HG02852 (cell line): ENCODE measurements around the gene NRF1.
"Not testable (repeated sequence)": the region's sequence is repeated elsewhere in the genome, so short reads cannot be mapped to it uniquely, and the experiment has no call there.

ENCODE experiments used
- ATAC-seq: cut with Tn5 transposase; IDR thresholded peaks from one replicate; pipeline ENCODE4 v1.9.1; 2021; ENCODE audit warnings: mild to moderate bottlenecking, moderate library complexity; ENCODE audit not compliant: unreplicated experiment

The NRF1 gene

GRCh38 chr7:129780257-129780973 lies 168.9 kb downstream of the NRF1 start:
- peak; percentile 40 for ATAC-seq

DNA sequence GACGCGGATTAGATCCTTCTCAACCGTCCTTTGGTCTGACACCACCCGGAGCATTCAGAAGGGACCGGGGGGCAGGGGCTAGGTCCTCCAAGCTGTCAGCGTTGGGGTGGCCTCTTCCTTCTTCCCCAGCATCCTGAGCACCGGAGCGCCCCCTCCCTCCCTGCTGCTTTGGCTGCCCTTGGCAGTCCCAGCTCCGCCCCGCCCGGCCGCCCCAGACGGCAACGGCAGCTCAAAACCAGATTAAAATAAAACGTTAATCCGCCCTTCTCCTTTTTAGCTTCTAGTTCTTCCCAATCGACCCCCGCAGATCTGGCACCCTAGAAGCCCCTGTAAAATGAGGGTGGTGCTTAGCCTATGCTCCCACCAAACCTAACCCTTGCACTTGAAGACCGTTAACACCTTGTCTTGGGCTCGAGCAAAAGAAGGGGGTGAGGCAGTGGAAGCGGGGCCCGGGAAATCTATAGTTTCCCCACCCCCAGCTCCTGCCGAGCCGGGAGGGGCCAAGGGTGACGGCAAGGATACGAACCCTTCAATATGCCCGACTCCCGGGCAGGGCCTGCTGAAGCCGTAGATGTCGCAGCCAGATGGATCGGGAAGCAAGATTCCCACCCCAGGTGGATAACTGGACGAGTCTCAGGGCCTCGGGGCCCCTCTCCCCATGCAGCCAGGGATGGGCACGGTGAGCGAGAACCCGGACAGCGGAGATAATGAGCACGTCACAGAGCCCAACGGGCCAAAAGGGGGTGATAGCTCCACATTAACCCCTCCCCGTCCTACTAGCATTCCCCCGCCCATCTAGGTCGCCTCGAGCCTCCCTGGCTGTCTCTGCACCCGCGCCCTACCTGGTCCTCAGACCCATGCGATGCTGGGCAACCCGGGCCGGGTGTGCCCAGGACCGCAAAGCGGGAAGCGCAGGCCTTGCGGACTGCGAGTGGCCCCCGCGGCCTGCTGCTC lies 169.7 kb downstream of the NRF1 start:
- no peak for ATAC-seq

- no peak for ATAC-seq
Observed at GRCh38 chr7:129781928-129782817, 170.7 kb downstream of the NRF1 start.

DNA sequence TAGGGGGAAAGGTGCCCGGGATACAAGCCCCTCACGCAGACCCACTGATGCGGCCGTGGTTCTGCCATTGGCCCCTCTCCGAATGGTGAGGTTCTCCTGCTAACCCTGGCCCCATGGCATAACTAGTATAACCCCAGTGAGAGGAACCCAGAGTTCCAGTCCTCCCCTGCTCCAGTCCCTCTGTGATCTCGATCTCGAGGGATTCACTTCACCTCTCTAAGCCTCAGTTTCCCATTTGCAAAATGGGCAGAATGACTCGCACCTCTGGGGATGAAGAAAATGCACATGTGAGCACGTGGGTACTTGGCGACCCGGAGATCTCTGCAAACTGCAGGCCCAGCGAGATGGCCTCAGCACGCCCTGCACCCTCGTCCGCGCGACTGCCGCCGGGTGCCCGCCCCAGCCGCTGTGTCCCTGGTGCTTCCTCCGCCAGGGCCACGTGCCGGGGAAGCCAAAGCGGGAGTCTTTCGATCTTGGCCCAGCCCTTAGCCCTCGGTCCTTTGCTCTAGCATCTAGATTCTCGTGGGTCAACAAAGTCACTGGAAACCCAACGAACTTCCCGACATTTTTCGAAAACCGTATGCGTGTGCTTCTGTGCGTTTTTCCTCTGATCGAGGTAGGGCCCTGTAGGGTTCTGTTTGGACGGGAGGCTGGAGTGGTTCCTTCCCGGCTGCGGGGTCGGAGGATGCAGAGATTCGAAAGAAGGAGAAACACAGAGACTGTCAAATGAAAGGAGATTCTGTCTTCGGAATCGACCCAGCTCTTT lies 171.5 kb downstream of the NRF1 start:
- ATAC-seq = no peak

DNA sequence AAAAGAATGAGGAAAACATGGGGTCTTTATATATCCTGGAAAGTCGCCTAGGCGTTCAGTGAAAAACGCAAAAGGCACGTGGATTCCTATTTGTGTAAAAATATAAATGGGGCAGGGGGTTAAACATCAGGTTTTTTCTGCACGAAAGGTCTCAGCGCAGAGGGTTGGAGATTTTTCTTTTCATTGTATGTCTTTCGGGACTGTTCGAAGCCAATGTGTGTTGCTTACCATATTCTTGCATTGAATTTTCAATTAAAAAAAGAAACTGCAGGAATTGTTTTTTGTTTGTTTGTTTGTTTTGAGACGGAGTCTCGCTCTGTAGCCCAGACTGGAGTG lies 172.0 kb downstream of the NRF1 start:
- ATAC-seq = no peak

- ATAC-seq = no peak
Observed at GRCh38 chr7:129784437-129784782, 172.9 kb downstream of the NRF1 start.

DNA sequence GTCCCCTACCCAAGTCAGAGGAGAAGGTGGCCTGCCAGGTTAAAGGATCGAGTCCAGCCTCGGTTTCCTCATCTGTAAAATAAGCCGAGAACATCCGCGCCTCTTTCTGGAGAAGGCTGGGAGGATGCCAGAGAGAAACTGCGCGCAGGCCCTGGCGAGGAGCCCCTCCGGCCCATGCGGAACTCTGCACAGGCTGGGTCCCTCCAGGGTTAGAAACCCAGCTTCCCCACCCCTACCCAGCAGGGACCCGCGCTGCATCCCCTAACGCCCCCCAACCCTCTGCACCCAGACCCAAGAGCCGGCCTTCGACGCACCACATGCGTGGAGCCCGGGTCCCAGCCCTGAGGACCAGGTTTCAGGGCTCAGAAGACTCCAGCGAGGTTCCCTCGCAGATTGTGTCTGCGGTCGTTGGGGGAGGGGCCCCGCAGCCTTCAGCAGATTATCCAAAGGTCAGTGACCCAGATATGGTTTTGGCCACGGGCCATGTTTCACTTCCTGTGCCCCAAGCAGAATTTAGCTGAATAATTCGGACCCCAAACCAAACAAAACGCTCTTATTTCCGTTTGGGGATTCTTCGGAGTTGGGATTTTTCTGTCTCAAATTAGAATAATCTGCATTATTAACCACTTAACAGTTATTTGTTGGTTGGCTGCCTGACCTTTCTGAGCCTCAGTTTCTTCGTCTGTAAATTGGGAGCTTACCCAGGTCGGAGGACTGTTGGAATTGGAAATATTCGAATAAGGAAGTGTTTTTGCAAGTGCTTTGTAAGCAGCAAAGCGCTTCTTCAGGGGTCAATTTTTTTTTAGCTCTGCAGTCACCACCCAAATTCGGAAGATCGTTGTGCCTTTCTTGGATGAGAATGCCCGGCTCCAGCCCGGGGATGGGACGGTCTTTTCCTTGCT lies 173.5 kb downstream of the NRF1 start:
- no peak for ATAC-seq

- no peak for ATAC-seq
Observed at GRCh38 chr7:129785685-129786514, 174.4 kb downstream of the NRF1 start.

GRCh38 chr7:129786825-129787563 lies 175.5 kb downstream of the NRF1 start:
- no peak for ATAC-seq

GRCh38 chr7:129789000-129789399 lies 177.5 kb downstream of the NRF1 start:
- ATAC-seq = no peak

GRCh38 chr7:129789652-129790051 lies 178.1 kb downstream of the NRF1 start:
- ATAC-seq = no peak

GRCh38 chr7:129790136-129790535 lies 178.6 kb downstream of the NRF1 start:
- ATAC-seq = no peak

GRCh38 chr7:129792721-129793120 lies 181.2 kb downstream of the NRF1 start:
- no peak for ATAC-seq

- no peak for ATAC-seq
Observed at GRCh38 chr7:129793506-129794310, 182.2 kb downstream of the NRF1 start.

- ATAC-seq = not testable (repeated sequence)
Observed at GRCh38 chr7:129794461-129794860, 182.9 kb downstream of the NRF1 start.

DNA sequence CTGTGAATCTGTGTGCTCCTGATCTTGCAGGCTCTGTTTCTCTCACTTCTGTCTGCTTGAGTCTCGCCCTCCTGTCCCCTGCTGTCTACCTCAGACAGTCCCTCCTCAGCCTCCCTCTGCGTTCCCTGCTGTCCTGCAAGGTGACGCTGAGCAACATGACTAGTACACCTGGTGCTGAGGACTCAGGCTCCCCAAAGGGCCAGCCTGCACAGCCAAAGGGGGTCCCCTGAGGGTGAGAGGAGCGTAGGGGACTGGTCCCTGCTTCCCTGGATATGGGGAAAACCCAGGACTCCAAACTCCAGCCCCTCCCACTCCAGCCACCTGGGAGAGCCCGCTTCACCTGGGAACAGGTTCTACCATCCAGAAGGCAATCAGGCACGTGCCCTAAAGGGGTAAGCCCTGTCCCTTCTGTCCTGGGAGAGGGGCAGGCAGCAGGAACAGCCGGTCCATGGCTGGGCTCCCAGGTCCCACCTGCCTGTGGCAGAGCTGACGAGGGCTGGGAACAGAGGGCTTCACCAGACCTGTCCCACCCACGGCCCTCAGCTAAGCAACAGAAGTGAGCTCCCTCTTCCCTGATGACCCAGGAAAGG lies 184.8 kb downstream of the NRF1 start:
- no peak for ATAC-seq
